Coronary artery (tissue), 2 donors: ENCODE data around the gene ZNF474.

Source experiments
- DNase-seq: peaks from one replicate; pipeline ENCODE4 v3.0.0-alpha.2; 2017; ENCODE audit warnings: low spot score
- H3K27ac ChIP-seq, 2 donors: fragments of 200-600 bp; sonication (generic); one replicate each; pipeline ENCODE4 v1.5.1; 2016 to 2019
- H3K4me3 ChIP-seq: fragments of 200-600 bp; sonication (generic); 2 replicates; pipeline ENCODE4 v1.5.1; 2016; ENCODE audit warnings: mild to moderate bottlenecking, moderate library complexity
- TF ChIP-seq, protein P1 (sequence below): fragments of 200-600 bp; sonication (generic); IDR thresholded peaks from one replicate; pipeline ENCODE4 v1.5.1; 2019; ENCODE audit warnings: antibody characterized with exemption

Gene ZNF474

DNA sequence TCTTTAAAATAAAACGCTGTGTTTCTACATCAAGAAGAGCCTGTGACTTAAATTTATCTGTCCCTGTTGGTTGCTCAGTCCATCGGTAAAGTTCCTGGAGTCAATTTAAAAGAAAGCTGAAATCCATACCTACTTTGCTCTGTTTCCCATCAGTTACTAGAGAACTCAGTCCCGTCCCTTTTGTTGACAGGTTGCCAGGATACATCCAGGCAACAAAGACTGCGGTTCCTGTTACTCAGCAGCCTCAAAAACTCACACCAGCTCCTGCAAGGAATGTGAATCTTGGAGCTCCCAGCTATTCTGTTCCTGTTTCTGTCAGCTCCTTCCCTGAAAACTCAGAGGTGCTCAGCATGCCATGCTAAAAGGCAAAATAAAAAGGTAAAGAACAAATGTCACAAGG is at the start of gene ZNF474:
TSS of gene ZNF474 (plus strand) at position 241 of the 400 bp plus-strand sequence. CDS start 22,445 bp downstream, outside the sequence.
- no peak for DNase-seq
- Histone ChIP-seq H3K4me3 (no peak within 1 kb of the TSS), H3K27ac (no peak within 1 kb of the TSS)
- TF ChIP-seq, protein P1, sequence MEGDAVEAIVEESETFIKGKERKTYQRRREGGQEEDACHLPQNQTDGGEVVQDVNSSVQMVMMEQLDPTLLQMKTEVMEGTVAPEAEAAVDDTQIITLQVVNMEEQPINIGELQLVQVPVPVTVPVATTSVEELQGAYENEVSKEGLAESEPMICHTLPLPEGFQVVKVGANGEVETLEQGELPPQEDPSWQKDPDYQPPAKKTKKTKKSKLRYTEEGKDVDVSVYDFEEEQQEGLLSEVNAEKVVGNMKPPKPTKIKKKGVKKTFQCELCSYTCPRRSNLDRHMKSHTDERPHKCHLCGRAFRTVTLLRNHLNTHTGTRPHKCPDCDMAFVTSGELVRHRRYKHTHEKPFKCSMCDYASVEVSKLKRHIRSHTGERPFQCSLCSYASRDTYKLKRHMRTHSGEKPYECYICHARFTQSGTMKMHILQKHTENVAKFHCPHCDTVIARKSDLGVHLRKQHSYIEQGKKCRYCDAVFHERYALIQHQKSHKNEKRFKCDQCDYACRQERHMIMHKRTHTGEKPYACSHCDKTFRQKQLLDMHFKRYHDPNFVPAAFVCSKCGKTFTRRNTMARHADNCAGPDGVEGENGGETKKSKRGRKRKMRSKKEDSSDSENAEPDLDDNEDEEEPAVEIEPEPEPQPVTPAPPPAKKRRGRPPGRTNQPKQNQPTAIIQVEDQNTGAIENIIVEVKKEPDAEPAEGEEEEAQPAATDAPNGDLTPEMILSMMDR = no peak

DNA sequence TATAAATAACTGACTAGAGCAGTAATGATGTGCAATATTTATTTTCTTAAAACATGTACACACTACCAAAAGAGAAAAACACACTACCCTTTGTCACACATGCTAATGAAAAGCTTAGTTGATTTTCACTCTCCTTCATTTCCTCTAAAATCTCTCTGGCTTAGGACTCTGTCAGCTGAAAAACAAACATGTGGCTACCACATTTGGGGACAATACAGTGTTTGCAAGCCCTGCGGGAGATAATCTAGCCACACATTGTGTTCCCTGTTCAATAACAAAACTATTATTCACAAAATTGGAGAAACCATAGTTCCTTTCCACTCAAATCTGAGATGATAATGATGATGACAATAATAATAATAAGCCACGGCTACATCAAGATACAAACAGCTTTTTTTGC is 47.8 kb upstream of the ZNF474 start:
- no peak for DNase-seq
- TF ChIP-seq, protein P1 = no peak
- H3K27ac ChIP-seq = no peak overlapping the region
- H3K4me3 ChIP-seq = no peak overlapping the region

DNA sequence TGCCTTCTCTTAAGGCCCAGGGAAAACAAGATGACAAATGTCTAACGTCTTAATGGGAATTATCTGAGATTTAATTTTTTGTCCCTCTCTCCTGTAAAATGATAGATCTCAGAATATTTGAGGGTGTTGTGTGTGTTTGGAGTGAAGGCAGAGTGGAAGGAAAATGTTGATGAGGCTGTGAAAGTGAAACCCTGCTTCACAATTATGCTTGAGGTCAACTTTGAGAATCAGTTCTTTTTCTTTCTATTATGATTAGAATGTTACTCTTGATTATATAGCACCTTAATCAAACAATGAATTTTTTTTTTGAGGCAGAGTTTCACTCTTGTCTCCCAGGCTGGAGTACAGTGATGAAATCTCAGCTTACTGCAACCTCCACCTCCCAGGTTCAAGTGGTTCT is 45.8 kb upstream of the ZNF474 start:
- Histone ChIP-seq H3K4me3 (no peak overlapping the region), H3K27ac (no peak overlapping the region)
- DNase-seq = no peak
- TF ChIP-seq, protein P1 = no peak

DNA sequence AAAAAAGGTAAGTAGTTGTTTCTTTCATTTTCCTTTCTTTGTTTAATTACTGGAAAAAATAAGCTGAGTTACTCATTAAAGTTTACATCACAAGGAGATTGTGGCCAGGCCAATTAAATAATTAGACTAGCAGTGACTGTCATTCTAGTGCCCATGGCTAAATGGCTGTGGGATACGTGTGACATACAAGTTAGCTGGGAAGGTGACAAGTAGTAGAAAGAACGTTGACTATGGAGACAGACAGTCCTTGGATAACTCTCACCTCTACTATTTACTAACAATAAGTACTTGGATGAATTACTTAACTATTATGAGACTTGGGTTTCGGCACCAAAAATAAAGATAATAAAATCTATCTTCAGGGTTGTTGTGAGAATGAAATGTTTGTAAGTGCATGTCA is 44.3 kb upstream of the ZNF474 start:
- DNase-seq = no peak
- H3K4me3 ChIP-seq = no peak overlapping the region
- TF ChIP-seq, protein P1 = no peak
- H3K27ac ChIP-seq = no peak overlapping the region

DNA sequence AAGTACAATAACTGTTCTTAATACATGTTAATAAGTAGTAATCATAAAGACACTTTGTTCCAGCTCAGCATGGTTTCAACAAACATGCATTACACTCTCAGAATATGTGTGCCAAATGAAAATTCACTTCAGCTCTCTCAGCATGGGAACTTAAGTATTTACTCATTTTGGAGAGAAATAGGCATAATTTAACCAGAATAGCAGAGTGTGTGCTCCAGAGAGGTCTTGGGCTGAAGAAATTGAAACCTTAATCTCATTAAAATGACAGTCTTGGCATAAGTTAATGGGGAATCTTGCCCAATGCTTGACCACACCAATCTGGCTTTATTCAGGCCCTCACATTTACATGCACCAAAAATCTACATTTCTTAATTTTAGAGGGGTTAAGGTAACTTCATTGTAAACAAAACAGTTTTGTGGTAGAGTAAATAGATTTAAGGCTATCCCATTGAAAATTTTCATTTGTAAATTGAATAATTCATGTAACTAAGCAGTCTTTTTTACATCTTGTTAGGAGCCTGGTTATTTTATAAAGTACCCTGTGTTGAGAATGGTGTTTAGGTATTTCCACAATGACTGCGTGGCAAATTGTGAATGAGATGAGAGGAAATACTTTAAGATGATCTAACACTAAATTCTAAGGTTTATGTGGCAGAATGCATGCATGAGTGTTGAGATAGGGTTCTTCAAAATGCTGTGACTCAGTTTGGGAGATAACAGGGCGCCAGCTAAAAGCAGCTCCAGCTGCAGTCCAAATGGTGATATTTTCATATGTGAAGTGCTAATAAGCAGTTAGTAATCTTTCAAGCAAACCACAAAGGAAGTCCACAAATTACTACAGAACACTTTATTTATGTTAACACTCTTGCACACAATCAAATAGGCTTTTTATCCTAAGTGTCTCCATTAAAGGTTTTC is 40.0 kb upstream of the ZNF474 start:
- no peak for DNase-seq
- TF ChIP-seq, protein P1 = no peak
- H3K27ac ChIP-seq = peak overlapping the region in 1 of 2 donors; percentile 22

DNA sequence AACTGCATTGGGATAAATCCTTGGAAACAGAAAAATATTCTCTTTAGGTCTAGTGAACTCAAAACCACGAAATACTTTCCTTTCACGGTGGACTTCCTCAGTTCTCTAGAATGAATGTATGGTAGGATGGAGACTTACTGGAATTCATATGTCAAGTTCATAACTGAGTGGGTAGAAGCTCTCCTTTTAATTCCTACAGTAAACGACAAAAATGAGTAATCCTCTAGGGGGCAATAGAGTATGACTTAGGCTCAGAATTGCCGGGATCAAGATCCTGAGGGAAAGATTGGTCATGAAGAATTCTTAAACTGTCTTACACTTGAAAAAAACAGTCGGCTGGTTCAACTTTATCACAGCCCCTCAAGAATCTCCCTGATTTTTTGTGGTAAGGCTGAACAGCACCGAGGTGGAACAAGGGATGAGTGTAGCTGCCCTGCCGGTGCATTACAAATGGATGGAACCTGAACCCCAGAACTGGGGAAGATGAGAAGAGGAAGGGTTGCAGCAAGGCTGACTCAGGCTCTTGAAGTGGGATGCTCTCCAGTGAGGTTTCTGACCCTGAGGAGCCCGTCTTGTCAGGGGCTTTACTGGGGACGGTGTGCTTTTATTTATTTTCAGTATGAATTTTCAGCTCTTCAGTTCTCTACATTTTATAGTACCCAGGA is 37.3 kb upstream of the ZNF474 start:
- no peak for DNase-seq
- H3K27ac ChIP-seq = no peak overlapping the region
- no peak overlapping the region for H3K4me3 ChIP-seq
- TF ChIP-seq, protein P1 = no peak

More for the DNA sequence above, 40.0 kb upstream of the ZNF474 start:
- H3K4me3 ChIP-seq = no peak overlapping the region
